ENCODE data around the gene FAM111A. TPM values are rescaled to one million over a fixed set of nuclear protein-coding genes. Genes with fewer than 3 reads are reported as not detected.
A peak's percentile ranks its signal among the peaks of the same experiment; 100 is the strongest.

FAM111A gene
- total and polyA plus RNA-seq, 10 donors = 28.3 to 130 (median 63.4) TPM

GRCh38 chr11:59191890-59192289, 49.2 kb downstream of the FAM111A start:
- intact Hi-C loops (cut with DNase I; ENCODE audit: low total_unique reads) = no loop called here
- Histone ChIP-seq H3K36me3 (peaks cover 4 to 87% (median 19%) of the 10 kb centered on the region in 6 donors), H3K4me3 (no peak overlapping the region), H3K27me3 (replicated peaks in 1 of 7) (no peaks in the 10 kb centered on the region), H3K9me3 (no peaks in the 10 kb centered on the region), H3K27ac (peak overlapping the region in 1 of 8 donors; percentile 16), H3K4me1 (peaks cover 11 to 56% (median 31%) of the 10 kb centered on the region in 6 donors)
- DNase-seq = no peak
- 81 to 85% (median 83%) methylated on average over 4 to 8 of the region's 8 CpGs for WGBS, 5 donors
- TF ChIP-seq CTCF (IDR thresholded peaks at IDR 0.05 in 8 of 11, conservative IDR thresholded peaks at IDR 0.05 in 3 of 11) = no peak
- peak in 1 of 3 donors; percentile 14 for TF ChIP-seq POLR2AphosphoS5 (IDR thresholded peaks at IDR 0.05)

GRCh38 chr11:59192446-59193020, 49.9 kb downstream of the FAM111A start:
- no peak overlapping the region for H3K4me3 ChIP-seq
- no peak for DNase-seq
- TF ChIP-seq POLR2AphosphoS5 (IDR thresholded peaks at IDR 0.05) (no peak), POLR2A (IDR thresholded peaks at IDR 0.05) (no peak), CTCF (IDR thresholded peaks at IDR 0.05 in 8 of 11, conservative IDR thresholded peaks at IDR 0.05 in 3 of 11) (no peak)
- H3K36me3 ChIP-seq = peaks cover 4 to 85% (median 20%) of the 10 kb centered on the region in 6 donors
- H3K27ac ChIP-seq = no peak overlapping the region
- H3K9me3 ChIP-seq = no peaks in the 10 kb centered on the region
- WGBS, 5 donors = 86 to 95% (median 87%) methylated on average over 4 of the region's 4 CpGs
- peaks cover 9 to 56% (median 30%) of the 10 kb centered on the region in 6 donors for H3K4me1 ChIP-seq
- H3K27me3 ChIP-seq (replicated peaks in 1 of 7) = no peaks in the 10 kb centered on the region
- intact Hi-C loops (cut with DNase I; ENCODE audit: low total_unique reads) = no loop called here

GRCh38 chr11:59193587-59194130, 51.0 kb downstream of the FAM111A start:
- no peak overlapping the region for H3K4me3 ChIP-seq
- H3K4me1 ChIP-seq = peaks cover 13 to 56% (median 27%) of the 10 kb centered on the region in 6 donors
- 86 to 95% (median 92%) methylated on average over 10 of the region's 10 CpGs for WGBS, 5 donors
- peaks cover 4 to 86% (median 20%) of the 10 kb centered on the region in 6 donors for H3K36me3 ChIP-seq
- no peak for DNase-seq
- no peaks in the 10 kb centered on the region for H3K27me3 ChIP-seq (replicated peaks in 1 of 7)
- H3K9me3 ChIP-seq = no peaks in the 10 kb centered on the region
- TF ChIP-seq CTCF (IDR thresholded peaks at IDR 0.05 in 8 of 11, conservative IDR thresholded peaks at IDR 0.05 in 3 of 11) (no peak), POLR2A (IDR thresholded peaks at IDR 0.05) (no peak), POLR2AphosphoS5 (IDR thresholded peaks at IDR 0.05) (no peak)
- intact Hi-C loops (cut with DNase I; ENCODE audit: low total_unique reads) = no loop called here
- H3K27ac ChIP-seq = no peak overlapping the region

GRCh38 chr11:59195586-59195985, 52.9 kb downstream of the FAM111A start:
- intact Hi-C loops (cut with DNase I; ENCODE audit: low total_unique reads) = no loop called here
- TF ChIP-seq CTCF (IDR thresholded peaks at IDR 0.05 in 8 of 11, conservative IDR thresholded peaks at IDR 0.05 in 3 of 11) (no peak), POLR2AphosphoS5 (IDR thresholded peaks at IDR 0.05) (no peak), POLR2A (IDR thresholded peaks at IDR 0.05) (no peak)
- WGBS, 5 donors = 81 to 92% (median 86%) methylated on average over 4 of the region's 4 CpGs

More at GRCh38 chr11:59195586-59195985, 52.9 kb downstream of the FAM111A start:
- Histone ChIP-seq H3K27ac (peak overlapping the region in 1 of 8 donors; percentile 7), H3K4me1 (peaks cover 10 to 56% (median 30%) of the 10 kb centered on the region in 6 donors), H3K27me3 (replicated peaks in 1 of 7) (no peaks in the 10 kb centered on the region), H3K9me3 (no peaks in the 10 kb centered on the region), H3K4me3 (no peak overlapping the region), H3K36me3 (peaks cover 4 to 70% (median 19%) of the 10 kb centered on the region in 6 donors)
- no peak for DNase-seq
